Common myeloid progenitor, CD34-positive (primary cell): Measurements from ENCODE around the gene APBA2.
"Not testable (repeated sequence)": the region's sequence is repeated elsewhere in the genome, so short reads cannot be mapped to it uniquely, and the experiment has no call there.

Experiments
- CTCF ChIA-PET: fragments of 350-600 bp; sonication (Branson Sonifier 250); formaldehyde crosslinking; loops from one replicate; lab custom pipeline; 2021; ENCODE audit warnings: antibody characterized with exemption; lab: Charles Lee
- POLR2A ChIA-PET: fragments of 350-600 bp; sonication (Branson Sonifier 250); formaldehyde crosslinking; loops from one replicate; lab custom pipeline; 2021; ENCODE audit warnings: antibody characterized with exemption; lab: Charles Lee
- DNase-seq, 3 donors: peaks; one replicate each; pipeline versions ENCODE4 v3.0.0 to v3.0.0-alpha.2; 2013
- H3K27ac ChIP-seq, 2 experiments: 1 replicate in 1 of 2; 2 replicates in 1 of 2; pipeline ENCODE4 v1.7.0; 2013; ENCODE audit warnings: inconsistent platforms in 2 of 2, low read length in 2 of 2, mild to moderate bottlenecking in 2 of 2, low read depth in 1 of 2, moderate library complexity in 1 of 2; ENCODE audit not compliant: severe bottlenecking in 2 of 2, insufficient read depth in 1 of 2, poor library complexity in 1 of 2
- H3K27me3 ChIP-seq, 5 experiments: replicated peaks in 2 of 5; 1 replicate in 3 of 5; 2 replicates in 2 of 5; pipeline versions ENCODE4 v1.6.1 to v1.7.0; 2013; ENCODE audit warnings: low read length in 4 of 5, mild to moderate bottlenecking in 2 of 5, moderate library complexity in 2 of 5, inconsistent platforms in 1 of 5; ENCODE audit not compliant: insufficient read depth in 5 of 5, control insufficient read depth in 4 of 5
- H3K36me3 ChIP-seq, 4 experiments: 1 replicate in 2 of 4; 2 replicates in 2 of 4; pipeline versions ENCODE4 v1.6.1 to v1.7.0; 2013; ENCODE audit warnings: low read length in 3 of 4, control low read depth in 1 of 4, mild to moderate bottlenecking in 1 of 4; ENCODE audit not compliant: control insufficient read depth in 4 of 4, insufficient read depth in 4 of 4
- H3K4me1 ChIP-seq, 4 experiments: 1 replicate in 3 of 4; 2 replicates in 1 of 4; pipeline versions ENCODE4 v1.6.1 to v1.7.1; 2013; ENCODE audit warnings: low read length in 3 of 4, mild to moderate bottlenecking in 3 of 4, control low read depth in 1 of 4, inconsistent platforms in 1 of 4, moderate library complexity in 1 of 4; ENCODE audit not compliant: control insufficient read depth in 4 of 4, insufficient read depth in 4 of 4; ENCODE audit errors: control extremely low read depth in 1 of 4
- H3K4me3 ChIP-seq, 7 experiments: 1 replicate in 4 of 7; 2 replicates in 3 of 7; pipeline versions ENCODE4 v1.5.1 to v1.7.0; 2013; ENCODE audit warnings: mild to moderate bottlenecking in 7 of 7, low read length in 6 of 7, moderate library complexity in 6 of 7, inconsistent platforms in 2 of 7, low read depth in 2 of 7, control low read depth in 1 of 7; ENCODE audit not compliant: insufficient read depth in 4 of 7, control insufficient read depth in 1 of 7; ENCODE audit errors: extremely low read depth in 1 of 7
- H3K9me3 ChIP-seq, 5 experiments: 1 replicate in 4 of 5; 2 replicates in 1 of 5; pipeline versions ENCODE4 v1.6.1 to v1.7.1; 2013; ENCODE audit warnings: low read length in 4 of 5, mild to moderate bottlenecking in 2 of 5, inconsistent platforms in 1 of 5, low read depth in 1 of 5, moderate library complexity in 1 of 5; ENCODE audit not compliant: control insufficient read depth in 4 of 5, insufficient read depth in 2 of 5; ENCODE audit errors: control extremely low read depth in 1 of 5
- WGBS: methylation state at CpG from one replicate; pipeline ENCODE4 v1.1.5; 2013; ENCODE audit not compliant: insufficient coverage; 5-methylcytosine and 5-hydroxymethylcytosine counted together

APBA2 gene

DNA sequence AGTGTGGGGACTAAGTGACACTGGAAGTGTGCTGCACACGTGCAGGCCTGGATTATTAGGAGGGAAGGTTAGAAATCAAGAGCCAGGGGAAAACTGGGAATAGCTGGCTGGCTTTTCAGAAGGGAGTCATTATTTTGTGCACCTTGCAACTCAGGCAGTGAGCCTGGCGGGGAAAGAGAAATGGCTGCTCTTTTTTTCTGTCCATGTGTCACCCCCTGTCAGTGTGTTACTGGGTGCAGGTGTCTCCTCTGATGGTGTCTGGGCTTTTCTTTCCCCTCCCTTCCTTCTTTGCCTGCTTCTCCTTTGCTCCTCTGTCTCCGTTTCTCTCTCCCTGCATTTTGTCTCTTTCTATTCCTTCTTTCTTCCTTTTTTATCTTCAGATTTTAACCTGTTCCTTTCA lies 130.7 kb downstream of the APBA2 start:
- H3K4me1 ChIP-seq = no peaks in the 10 kb centered on the region
- H3K27me3 ChIP-seq = no peaks in the 10 kb centered on the region
- DNase-seq = no peak
- CTCF ChIA-PET = no interaction called here
- no peaks in the 10 kb centered on the region for H3K36me3 ChIP-seq
- no peak overlapping the region for H3K27ac ChIP-seq
- no peak overlapping the region for H3K4me3 ChIP-seq
- POLR2A ChIA-PET = no interaction called here
- no peaks in the 10 kb centered on the region for H3K9me3 ChIP-seq
- 92% methylated on average over 1 of the region's 3 CpGs for WGBS

DNA sequence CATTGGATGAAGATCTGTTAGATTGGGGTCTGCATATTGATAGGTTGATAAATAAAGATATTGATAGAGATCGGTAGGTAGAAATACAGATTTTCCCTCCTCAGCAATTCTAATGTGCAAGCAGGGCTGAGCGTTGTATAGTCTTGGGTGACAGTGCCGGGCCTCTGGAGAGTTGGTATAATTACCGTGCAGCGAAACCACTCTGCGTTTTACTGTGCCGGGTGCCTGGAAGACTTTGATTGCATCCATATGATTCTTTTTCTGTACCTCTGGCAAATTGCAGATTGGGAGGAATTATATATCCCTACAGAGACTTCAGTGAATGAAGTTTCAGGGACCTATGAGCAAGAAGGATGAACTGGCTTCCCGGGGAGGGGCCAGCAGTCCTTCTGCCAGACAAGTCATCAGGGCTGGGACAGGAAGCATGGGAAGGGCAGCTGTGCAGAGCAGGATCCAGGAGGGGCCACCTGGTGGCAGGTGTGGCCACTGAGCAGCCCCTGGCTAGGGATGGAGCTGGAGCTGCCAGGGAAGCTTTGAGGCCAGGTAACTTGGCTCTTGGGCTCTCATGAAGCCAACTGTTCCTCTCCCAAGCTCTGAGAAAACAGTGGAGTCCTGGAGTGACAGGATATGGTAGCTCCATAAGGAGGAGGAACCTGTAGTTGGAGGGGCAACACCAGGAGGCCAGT lies 132.5 kb downstream of the APBA2 start:
- CTCF ChIA-PET = no interaction called here
- H3K27ac ChIP-seq = no peak overlapping the region
- WGBS = 97% methylated on average over 8 of the region's 8 CpGs
- no peaks in the 10 kb centered on the region for H3K9me3 ChIP-seq
- H3K4me1 ChIP-seq = no peaks in the 10 kb centered on the region
- H3K36me3 ChIP-seq = no peaks in the 10 kb centered on the region
- H3K27me3 ChIP-seq = no peaks in the 10 kb centered on the region
- no peak overlapping the region for H3K4me3 ChIP-seq
- POLR2A ChIA-PET = no interaction called here
- DNase-seq = no peak

DNA sequence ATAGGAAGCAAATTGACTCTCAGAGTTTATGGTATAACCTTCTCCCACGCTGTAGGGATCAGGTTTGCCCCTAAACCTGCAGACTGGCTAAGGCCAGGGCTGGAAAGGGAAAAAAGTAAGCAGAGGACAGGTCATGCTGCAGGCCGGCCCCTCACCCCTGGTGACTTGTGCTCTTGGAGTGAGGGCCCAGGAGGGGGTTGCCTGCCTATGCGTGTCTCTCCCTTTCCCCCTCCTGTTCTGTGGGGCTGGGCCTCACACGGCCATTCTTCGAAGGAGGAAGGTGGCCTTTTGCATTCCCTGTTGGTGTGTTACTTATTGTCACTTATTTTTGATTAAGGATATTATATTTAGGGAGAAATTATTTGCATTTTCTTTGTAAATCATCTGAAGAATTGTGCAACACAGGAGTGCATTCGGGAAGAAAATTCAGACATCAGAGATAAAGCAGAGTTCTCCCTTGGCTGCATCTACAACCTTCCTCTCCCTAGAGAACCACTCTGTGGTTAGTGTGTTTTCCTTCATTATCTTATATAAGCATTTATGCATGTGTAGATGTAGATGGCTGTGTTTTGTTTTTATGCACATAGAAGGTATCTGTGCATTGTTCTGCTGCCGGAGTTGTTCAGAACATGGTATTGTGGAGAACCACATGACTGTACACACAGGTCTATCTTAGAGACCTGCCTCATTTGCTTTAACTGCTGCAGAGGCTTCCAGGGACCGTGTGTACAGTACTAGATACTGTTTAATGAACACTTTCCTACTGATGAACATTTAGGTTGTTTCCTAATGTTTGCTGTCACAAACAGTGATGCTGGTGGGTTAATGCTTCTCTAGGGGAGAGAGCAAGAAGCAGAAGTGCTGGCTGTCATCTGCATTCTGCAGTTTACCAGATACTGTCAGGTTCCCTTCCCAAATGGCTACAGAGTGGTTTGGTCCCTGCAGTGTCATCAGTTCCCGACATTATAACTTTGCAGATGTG lies 133.5 kb downstream of the APBA2 start:
- no peaks in the 10 kb centered on the region for H3K4me1 ChIP-seq
- no peak for DNase-seq
- no peaks in the 10 kb centered on the region for H3K27me3 ChIP-seq
- H3K36me3 ChIP-seq = no peaks in the 10 kb centered on the region
- no peak overlapping the region for H3K27ac ChIP-seq
- H3K9me3 ChIP-seq = no peaks in the 10 kb centered on the region
- ChIA-PET POLR2A (no interaction called here), CTCF (no interaction called here)
- 90% methylated on average over 3 of the region's 9 CpGs for WGBS
- H3K4me3 ChIP-seq = no peak overlapping the region

DNA sequence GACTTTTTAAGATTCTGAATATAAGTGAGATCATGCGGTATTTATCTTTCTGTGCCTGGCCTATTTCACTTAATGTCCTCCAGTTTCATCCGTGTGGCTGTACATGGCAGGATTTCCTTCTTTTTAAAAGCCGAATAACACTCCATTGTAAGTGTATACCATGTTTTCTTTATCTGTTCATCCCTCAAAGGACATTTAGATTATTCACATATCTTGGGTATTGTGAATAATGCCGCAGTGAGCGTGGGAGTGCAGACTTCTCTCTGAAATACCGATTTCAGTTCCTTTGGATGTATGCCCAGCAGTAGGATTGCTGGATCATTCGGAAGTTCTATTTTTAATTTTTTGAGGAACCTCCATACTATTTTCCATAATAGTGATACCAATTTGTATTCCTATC lies 136.1 kb downstream of the APBA2 start:
- H3K4me1 ChIP-seq = no peaks in the 10 kb centered on the region
- ChIA-PET POLR2A (no interaction called here), CTCF (no interaction called here)
- DNase-seq = no peak
- 94% methylated on average over 3 of the region's 7 CpGs for WGBS
- no peaks in the 10 kb centered on the region for H3K36me3 ChIP-seq
- no peaks in the 10 kb centered on the region for H3K27me3 ChIP-seq
- H3K9me3 ChIP-seq = no peaks in the 10 kb centered on the region
- no peak overlapping the region for H3K27ac ChIP-seq
- no peak overlapping the region for H3K4me3 ChIP-seq

DNA sequence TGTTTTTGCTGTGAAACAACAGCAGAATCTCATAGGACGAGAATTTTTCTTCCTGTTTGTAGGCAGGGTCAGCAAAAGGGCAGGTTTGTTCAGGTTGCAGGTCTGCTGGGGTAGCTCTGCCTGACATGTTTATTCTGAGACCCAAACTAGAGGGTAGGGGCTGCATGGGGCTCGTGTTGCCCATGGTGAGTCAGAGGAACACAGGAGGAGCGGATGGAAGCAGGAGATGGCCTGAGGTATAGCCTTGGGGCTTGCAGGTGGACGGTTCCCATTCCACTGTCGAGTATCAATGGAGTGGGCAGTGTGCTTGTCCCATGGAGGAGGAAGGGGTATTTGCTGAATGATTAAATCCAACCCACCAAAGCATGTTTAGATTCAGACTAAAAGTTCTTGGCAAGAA lies 138.9 kb downstream of the APBA2 start:
- DNase-seq = no peak
- no peaks in the 10 kb centered on the region for H3K36me3 ChIP-seq
- WGBS = 82% methylated on average over 3 of the region's 5 CpGs
- no peak overlapping the region for H3K4me3 ChIP-seq
- H3K9me3 ChIP-seq = no peaks in the 10 kb centered on the region
- ChIA-PET POLR2A (no interaction called here), CTCF (no interaction called here)
- H3K27ac ChIP-seq = no peak overlapping the region
- H3K27me3 ChIP-seq = no peaks in the 10 kb centered on the region
- H3K4me1 ChIP-seq = no peaks in the 10 kb centered on the region

DNA sequence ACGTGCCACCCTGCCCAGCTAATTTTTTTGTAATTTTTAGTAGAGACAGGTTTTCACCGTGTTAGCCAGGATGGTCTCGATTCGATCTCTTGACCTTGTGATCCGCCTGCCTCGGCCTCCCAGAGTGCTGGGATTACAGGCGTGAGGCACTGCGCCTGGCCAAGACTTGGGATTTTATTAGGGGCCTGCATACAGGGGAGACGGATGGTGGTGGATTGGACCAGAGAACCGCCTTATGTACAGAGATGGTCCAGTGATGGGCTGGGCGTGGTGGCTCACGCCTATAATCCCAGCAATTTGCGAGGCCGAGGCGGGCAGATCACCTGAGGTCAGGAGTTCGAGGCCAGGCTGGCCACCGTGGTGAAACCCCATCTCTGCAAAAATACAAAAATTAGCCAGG lies 139.6 kb downstream of the APBA2 start:
- H3K9me3 ChIP-seq, CTCF ChIA-PET, DNase-seq, H3K4me3 ChIP-seq, H3K27ac ChIP-seq, POLR2A ChIA-PET, H3K36me3 ChIP-seq, H3K4me1 ChIP-seq, H3K27me3 ChIP-seq: not testable (repeated sequence)
- 93% methylated on average over 16 of the region's 17 CpGs for WGBS

DNA sequence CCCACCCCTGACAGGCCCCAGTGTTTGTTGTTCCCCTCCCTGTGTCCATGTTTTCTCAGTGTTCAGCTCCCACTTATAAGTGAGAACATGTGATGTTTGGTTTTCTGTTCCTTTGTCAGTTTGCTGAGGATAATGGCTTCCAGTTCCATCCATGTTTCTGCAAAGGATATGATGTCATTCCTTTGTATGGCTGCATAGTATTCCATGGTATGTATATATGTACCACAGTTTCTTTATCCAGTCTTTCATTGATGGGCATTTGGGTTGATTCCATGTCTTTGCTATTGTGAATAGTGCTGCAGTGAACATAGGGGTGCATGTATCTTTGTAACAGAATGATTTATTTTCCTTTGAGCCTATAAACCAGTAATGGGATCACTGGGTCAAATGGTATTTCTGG lies 142.4 kb downstream of the APBA2 start:
- POLR2A ChIA-PET, H3K4me3 ChIP-seq, H3K36me3 ChIP-seq, DNase-seq, H3K27ac ChIP-seq, H3K27me3 ChIP-seq, H3K9me3 ChIP-seq, H3K4me1 ChIP-seq, CTCF ChIA-PET: not testable (repeated sequence)
